SK-N-SH (cell line): ENCODE results near the gene PALLD.

Experiments used
- EZH2phosphoT487 ChIP-seq: fragments of 200-600 bp; sonication (generic); IDR thresholded peaks from 2 replicates; pipeline ENCODE4 v1.6.1; 2017; ENCODE audit warnings: low read depth, mixed run types, mild to moderate bottlenecking, antibody characterized with exemption, moderate library complexity, borderline replicate concordance
- MXI1 ChIP-seq: IDR thresholded peaks from 2 replicates; pipeline ENCODE4 v1.6.1; 2012; ENCODE audit warnings: mild to moderate bottlenecking, low read depth, low read length, improper control_type of control experiment
- POLR2AphosphoS5 ChIP-seq: IDR thresholded peaks from 2 replicates; pipeline ENCODE4 v1.6.1; 2012; ENCODE audit warnings: low read depth, low read length
- RAD21 ChIP-seq: IDR thresholded peaks from 2 replicates; pipeline ENCODE4 v1.6.1; 2012; ENCODE audit warnings: mild to moderate bottlenecking, low read length
- SIN3A ChIP-seq: IDR thresholded peaks from 2 replicates; pipeline ENCODE4 v1.6.1; 2012; ENCODE audit warnings: low read depth, mild to moderate bottlenecking, low read length, moderate library complexity, borderline replicate concordance
- TCF12 ChIP-seq: IDR thresholded peaks from 2 replicates; pipeline ENCODE4 v1.4.0; 2012
- TF ChIP-seq, protein P1 (sequence below): fragments of 200-600 bp; sonication (generic); IDR thresholded peaks from 2 replicates; pipeline ENCODE4 v1.6.1; 2017; ENCODE audit warnings: antibody characterized with exemption, mild to moderate bottlenecking, moderate library complexity
- TF ChIP-seq, protein P2 (sequence below): IDR thresholded peaks from 2 replicates; pipeline ENCODE4 v1.6.1; 2012; ENCODE audit warnings: mild to moderate bottlenecking, low read depth, low read length, moderate library complexity

DNA sequence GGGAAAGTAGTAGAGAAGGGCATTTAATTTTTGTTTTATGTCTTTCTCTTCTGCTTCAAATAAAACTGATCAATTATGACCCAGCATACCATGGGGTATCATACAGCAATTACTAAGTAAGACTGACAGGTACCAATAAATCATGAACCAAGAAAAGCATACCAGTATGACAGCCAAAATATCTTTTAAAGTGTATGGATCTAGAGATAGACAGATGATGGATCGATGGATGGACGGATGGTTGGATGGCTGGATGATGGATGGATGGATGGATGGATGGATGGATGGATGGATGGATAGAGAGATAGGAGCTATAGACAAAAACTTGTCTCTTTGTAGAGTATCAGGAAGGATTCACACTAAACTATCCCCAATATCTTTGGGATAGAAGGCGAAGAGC is 18.0 kb upstream of the PALLD start:
- TF ChIP-seq, protein P1, sequence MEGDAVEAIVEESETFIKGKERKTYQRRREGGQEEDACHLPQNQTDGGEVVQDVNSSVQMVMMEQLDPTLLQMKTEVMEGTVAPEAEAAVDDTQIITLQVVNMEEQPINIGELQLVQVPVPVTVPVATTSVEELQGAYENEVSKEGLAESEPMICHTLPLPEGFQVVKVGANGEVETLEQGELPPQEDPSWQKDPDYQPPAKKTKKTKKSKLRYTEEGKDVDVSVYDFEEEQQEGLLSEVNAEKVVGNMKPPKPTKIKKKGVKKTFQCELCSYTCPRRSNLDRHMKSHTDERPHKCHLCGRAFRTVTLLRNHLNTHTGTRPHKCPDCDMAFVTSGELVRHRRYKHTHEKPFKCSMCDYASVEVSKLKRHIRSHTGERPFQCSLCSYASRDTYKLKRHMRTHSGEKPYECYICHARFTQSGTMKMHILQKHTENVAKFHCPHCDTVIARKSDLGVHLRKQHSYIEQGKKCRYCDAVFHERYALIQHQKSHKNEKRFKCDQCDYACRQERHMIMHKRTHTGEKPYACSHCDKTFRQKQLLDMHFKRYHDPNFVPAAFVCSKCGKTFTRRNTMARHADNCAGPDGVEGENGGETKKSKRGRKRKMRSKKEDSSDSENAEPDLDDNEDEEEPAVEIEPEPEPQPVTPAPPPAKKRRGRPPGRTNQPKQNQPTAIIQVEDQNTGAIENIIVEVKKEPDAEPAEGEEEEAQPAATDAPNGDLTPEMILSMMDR: no peak
- TF ChIP-seq, protein P2, sequence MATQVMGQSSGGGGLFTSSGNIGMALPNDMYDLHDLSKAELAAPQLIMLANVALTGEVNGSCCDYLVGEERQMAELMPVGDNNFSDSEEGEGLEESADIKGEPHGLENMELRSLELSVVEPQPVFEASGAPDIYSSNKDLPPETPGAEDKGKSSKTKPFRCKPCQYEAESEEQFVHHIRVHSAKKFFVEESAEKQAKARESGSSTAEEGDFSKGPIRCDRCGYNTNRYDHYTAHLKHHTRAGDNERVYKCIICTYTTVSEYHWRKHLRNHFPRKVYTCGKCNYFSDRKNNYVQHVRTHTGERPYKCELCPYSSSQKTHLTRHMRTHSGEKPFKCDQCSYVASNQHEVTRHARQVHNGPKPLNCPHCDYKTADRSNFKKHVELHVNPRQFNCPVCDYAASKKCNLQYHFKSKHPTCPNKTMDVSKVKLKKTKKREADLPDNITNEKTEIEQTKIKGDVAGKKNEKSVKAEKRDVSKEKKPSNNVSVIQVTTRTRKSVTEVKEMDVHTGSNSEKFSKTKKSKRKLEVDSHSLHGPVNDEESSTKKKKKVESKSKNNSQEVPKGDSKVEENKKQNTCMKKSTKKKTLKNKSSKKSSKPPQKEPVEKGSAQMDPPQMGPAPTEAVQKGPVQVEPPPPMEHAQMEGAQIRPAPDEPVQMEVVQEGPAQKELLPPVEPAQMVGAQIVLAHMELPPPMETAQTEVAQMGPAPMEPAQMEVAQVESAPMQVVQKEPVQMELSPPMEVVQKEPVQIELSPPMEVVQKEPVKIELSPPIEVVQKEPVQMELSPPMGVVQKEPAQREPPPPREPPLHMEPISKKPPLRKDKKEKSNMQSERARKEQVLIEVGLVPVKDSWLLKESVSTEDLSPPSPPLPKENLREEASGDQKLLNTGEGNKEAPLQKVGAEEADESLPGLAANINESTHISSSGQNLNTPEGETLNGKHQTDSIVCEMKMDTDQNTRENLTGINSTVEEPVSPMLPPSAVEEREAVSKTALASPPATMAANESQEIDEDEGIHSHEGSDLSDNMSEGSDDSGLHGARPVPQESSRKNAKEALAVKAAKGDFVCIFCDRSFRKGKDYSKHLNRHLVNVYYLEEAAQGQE: no peak
- TF ChIP-seq SIN3A (no peak), MXI1 (no peak), EZH2phosphoT487 (no peak), TCF12 (no peak), POLR2AphosphoS5 (no peak), RAD21 (no peak)
